Cardiac muscle cell (in vitro differentiated cells and primary cell): Measurements from ENCODE around the gene GATD1. TPM values are rescaled to one million over a fixed set of nuclear protein-coding genes. Genes with fewer than 3 reads are reported as not detected.

Source experiments
- DNase-seq, 2 donors: peaks; one replicate each; pipeline versions ENCODE4 v3.0.0 to v3.0.0-alpha.2; 2010 to 2017; ENCODE audit warnings: low read depth in 1 of 2, low spot score in 1 of 2
- H3K27ac ChIP-seq: fragments of 200-600 bp; sonication (generic); 2 replicates; pipeline ENCODE4 v1.5.1; 2016
- H3K27me3 ChIP-seq: fragments of 200-600 bp; sonication (generic); 2 replicates; pipeline ENCODE4 v1.6.0; 2016; ENCODE audit warnings: control low read depth
- H3K36me3 ChIP-seq: fragments of 200-600 bp; sonication (generic); 2 replicates; pipeline ENCODE4 v1.5.1; 2016; ENCODE audit warnings: control low read depth
- H3K4me1 ChIP-seq: fragments of 200-600 bp; sonication (generic); 2 replicates; pipeline ENCODE4 v1.8.1; 2017; ENCODE audit warnings: low read depth, mild to moderate bottlenecking, mixed run types
- H3K4me3 ChIP-seq: fragments of 200-600 bp; sonication (generic); 2 replicates; pipeline ENCODE4 v1.5.1; 2016; ENCODE audit warnings: mild to moderate bottlenecking
- H3K9me3 ChIP-seq: fragments of 200-600 bp; sonication (generic); 2 replicates; pipeline ENCODE4 v1.5.1; 2017; ENCODE audit warnings: low read depth, mild to moderate bottlenecking, control low read depth
- CTCF ChIP-seq: IDR thresholded peaks from 2 replicates; pipeline ENCODE4 v1.5.1; 2012; ENCODE audit warnings: low read depth, mild to moderate bottlenecking, low read length
- polyA plus RNA-seq: library from polyadenylated mRNA; unstranded; fragments of >200 nt; fragmentation: Nextera tagmentation; extraction: Ambion mirVana; gene quantifications from 2 replicates; pipeline ENCODE4 v1.2.1, GENCODE V29; 2016
- total RNA-seq: library from RNA; depleted of rRNA; stranded (reverse); fragments of >200 nt; gene quantifications from 2 replicates; pipeline ENCODE4 v1.2.3, GENCODE V29; 2016

GATD1 gene
- total and polyA plus RNA-seq, 2 experiments from 2014 or later = 60.4 to 64.1 TPM

GRCh38 chr11:765025-765801 lies 12.1 kb downstream of the GATD1 start:
- peak; percentile 55 to 64 for DNase-seq
- H3K36me3 ChIP-seq = peaks cover 18% of the 10 kb centered on the region
- H3K9me3 ChIP-seq = no peaks in the 10 kb centered on the region
- peak overlapping the region; percentile 22 for H3K27ac ChIP-seq
- no peaks in the 10 kb centered on the region for H3K4me1 ChIP-seq
- no peak overlapping the region for H3K4me3 ChIP-seq
- no peaks in the 10 kb centered on the region for H3K27me3 ChIP-seq
- TF ChIP-seq CTCF = peak; percentile 43

DNA sequence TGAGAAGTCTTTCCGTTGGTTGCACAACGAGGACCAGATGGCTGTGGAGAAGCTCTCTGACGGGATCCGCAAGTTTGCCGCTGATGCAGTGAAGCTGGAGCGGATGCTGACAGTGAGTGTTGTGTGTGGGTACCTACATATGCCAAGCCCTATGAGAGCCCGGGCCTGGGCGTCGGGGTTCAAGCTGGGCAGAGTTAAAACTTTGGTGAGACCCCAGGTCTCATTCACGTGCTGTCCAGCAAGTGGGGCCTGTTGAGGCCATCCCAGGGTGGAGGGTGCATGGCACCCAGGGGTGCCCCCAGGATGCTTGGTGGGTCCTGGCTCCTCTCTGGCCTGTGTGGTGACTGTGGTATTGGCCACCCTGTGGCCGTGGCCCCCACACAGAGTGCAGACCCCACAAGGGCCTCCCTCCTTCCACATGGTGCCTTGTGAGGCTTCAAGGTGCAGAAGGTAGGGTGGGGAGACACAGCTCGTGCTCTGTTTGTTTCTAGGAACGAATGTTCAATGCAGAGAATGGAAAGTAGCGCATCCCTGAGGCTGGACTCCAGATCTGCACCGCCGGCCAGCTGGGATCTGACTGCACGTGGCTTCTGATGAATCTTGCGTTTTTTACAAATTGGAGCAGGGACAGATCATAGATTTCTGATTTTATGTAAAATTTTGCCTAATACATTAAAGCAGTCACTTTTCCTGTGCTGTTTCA lies 12.8 kb downstream of the GATD1 start:
- DNase-seq = no peak
- no peaks in the 10 kb centered on the region for H3K27me3 ChIP-seq
- H3K9me3 ChIP-seq = no peaks in the 10 kb centered on the region
- peaks cover 22% of the 10 kb centered on the region for H3K36me3 ChIP-seq
- no peak for TF ChIP-seq CTCF
- no peaks in the 10 kb centered on the region for H3K4me1 ChIP-seq
- H3K4me3 ChIP-seq = no peak overlapping the region
- H3K27ac ChIP-seq = peak overlapping the region; percentile 22

DNA sequence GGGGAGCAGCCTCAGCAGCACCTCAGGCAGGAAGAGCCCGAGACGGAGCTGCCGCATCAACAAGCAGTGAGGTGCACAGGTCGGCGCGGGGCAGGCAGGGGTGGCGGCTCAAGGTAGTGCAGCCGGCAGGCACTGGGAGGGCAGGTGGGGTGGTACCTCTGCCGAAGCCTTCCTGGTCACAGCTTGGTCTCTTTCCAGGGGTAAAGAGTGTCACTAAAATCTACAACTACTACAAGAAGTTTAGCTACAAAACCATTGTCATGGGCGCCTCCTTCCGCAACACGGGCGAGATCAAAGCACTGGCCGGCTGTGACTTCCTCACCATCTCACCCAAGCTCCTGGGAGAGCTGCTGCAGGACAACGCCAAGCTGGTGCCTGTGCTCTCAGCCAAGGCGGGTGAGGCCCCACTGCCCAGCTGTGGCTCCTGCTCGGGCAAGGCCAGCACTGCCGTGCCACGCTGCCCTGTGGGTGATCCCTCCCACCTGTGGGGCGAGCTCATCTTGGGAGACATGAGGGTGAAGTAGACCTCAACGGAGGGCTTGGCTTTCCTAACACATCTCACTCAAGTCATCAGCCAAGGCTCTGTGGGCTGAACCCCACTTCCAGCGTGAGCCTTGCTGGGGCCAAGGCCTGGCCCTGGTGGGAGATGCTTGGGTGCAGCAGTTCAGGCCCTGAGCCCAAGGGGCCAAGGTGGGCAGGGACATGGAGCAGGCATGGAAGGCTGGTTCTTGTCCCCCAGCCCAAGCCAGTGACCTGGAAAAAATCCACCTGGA lies 13.6 kb downstream of the GATD1 start:
- Histone ChIP-seq H3K4me3 (no peak overlapping the region), H3K9me3 (no peaks in the 10 kb centered on the region), H3K4me1 (no peaks in the 10 kb centered on the region), H3K36me3 (peaks cover 28% of the 10 kb centered on the region), H3K27ac (no peak overlapping the region), H3K27me3 (no peaks in the 10 kb centered on the region)
- DNase-seq = no peak
- TF ChIP-seq CTCF = no peak

GRCh38 chr11:763073-763463 lies 14.2 kb downstream of the GATD1 start:
- Histone ChIP-seq H3K4me3 (no peak overlapping the region), H3K27me3 (no peaks in the 10 kb centered on the region), H3K27ac (no peak overlapping the region), H3K36me3 (peaks cover 28% of the 10 kb centered on the region), H3K9me3 (no peaks in the 10 kb centered on the region), H3K4me1 (no peaks in the 10 kb centered on the region)
- no peak for DNase-seq
- TF ChIP-seq CTCF = no peak

DNA sequence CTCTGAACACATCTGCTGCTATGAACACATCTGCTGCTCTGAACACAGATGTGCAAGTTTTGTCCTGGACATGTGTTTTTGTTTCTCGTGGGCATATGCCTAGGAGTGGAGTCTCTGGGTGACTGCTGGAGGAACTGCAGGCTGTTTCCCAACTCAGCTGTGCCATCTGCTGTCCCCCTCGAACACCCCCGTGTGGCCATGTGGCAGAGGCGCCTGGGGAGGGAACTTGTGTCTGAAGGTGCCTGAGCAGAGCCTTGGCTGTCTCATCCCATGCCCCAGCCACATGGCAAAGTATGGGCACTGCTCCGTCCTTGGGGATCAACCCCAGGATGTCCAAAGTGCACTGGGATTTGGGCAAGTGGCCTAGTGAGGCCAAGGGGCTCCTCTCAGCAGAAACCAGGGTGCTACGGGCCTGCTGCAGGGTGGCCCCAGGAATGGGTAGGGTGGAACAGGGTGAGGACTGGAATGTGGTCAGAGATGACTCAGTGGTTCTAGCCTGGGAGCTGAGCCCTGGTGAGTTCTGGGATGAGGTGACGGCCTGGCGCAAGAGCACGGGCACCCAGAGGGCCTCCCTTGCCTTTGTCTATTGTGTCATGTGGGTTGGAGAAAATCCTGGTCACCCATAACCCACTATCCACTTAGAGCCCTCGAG lies 14.7 kb downstream of the GATD1 start:
- peak; percentile 3 for TF ChIP-seq CTCF
- DNase-seq = peak in 1 of 2 donors; percentile 74
- Histone ChIP-seq H3K4me1 (no peaks in the 10 kb centered on the region), H3K4me3 (no peak overlapping the region), H3K36me3 (peaks cover 28% of the 10 kb centered on the region), H3K9me3 (no peaks in the 10 kb centered on the region), H3K27ac (no peak overlapping the region), H3K27me3 (no peaks in the 10 kb centered on the region)
